GM12873 (cell line): ENCODE measurements around the gene FXYD4.
A peak's percentile ranks its signal among the peaks of the same experiment; 100 is the strongest.

Source experiments
- TF ChIP-seq, protein P1 (sequence below): IDR thresholded peaks from 2 replicates; pipeline ENCODE4 v1.5.1; 2012; ENCODE audit warnings: low read depth, mild to moderate bottlenecking, moderate library complexity, low read length, control low read depth; ENCODE audit not compliant: insufficient read depth; ENCODE audit errors: missing control alignments

The FXYD4 gene

GRCh38 chr10:43409385-43410109 is 38.1 kb downstream of the FXYD4 start:
- TF ChIP-seq, protein P1, sequence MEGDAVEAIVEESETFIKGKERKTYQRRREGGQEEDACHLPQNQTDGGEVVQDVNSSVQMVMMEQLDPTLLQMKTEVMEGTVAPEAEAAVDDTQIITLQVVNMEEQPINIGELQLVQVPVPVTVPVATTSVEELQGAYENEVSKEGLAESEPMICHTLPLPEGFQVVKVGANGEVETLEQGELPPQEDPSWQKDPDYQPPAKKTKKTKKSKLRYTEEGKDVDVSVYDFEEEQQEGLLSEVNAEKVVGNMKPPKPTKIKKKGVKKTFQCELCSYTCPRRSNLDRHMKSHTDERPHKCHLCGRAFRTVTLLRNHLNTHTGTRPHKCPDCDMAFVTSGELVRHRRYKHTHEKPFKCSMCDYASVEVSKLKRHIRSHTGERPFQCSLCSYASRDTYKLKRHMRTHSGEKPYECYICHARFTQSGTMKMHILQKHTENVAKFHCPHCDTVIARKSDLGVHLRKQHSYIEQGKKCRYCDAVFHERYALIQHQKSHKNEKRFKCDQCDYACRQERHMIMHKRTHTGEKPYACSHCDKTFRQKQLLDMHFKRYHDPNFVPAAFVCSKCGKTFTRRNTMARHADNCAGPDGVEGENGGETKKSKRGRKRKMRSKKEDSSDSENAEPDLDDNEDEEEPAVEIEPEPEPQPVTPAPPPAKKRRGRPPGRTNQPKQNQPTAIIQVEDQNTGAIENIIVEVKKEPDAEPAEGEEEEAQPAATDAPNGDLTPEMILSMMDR: no peak

GRCh38 chr10:43410345-43410744 is 38.9 kb downstream of the FXYD4 start:
- TF ChIP-seq, protein P1: no peak

DNA sequence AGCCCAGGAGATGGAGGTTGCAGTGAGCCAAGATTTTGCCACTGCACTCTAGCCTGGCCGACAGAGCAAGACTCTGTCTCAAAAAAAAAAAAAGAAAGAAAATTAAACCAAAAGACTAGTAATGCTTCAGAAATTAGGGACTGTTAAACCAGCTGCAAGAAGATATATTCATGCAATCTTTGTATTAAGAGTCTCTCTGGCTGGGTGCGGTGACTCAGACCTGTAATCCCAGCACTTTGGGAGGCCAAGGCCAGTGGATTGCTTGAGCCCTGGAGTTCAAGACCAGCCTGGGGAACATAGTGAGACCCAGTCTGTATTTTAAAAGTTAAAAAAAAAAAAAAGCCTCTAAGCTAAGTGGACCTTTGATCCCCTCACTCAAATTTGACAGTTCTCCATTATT is 40.1 kb downstream of the FXYD4 start:
- TF ChIP-seq, protein P1: no peak

- TF ChIP-seq, protein P1: no peak
Observed at GRCh38 chr10:43415544-43415943, 44.1 kb downstream of the FXYD4 start.

DNA sequence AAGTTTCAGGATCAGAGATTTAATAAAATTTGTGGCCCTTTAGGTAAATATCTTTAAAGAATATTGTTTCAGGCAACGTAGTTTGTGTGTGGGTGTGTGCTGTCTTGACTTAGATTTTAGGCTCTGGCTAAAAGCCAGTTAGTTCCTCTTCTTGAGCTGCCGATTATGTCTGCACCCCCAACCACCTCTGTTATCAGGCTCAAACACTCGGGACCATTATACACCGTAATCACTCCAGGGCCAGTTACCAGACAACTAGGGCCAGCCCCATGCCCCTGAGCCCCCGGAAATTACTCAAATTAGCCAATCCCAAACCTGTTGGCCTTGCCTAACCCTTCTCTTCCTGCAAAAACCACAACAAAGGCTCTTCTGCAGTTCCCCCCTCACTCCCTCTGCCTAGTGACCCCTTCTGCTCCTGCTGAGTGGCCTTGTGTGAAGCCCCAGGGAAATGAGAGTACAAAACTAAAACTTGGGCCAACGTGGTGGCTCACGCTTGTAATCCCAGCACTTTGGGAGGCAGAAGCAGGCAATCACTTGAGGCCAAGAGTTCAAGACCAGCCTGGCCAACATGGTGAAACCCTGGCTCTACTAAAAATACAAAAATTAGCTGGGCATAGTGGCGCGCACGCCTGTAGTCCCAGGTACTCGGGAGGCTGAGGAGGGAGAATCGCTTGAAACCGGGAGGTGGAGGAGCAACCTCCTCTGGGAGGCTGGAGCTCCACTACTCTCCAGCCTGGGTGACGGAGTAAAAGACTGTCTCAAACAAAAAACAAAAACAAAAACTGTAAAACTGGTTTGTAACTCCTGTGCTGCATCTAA is 46.7 kb downstream of the FXYD4 start:
- TF ChIP-seq, protein P1: no peak

DNA sequence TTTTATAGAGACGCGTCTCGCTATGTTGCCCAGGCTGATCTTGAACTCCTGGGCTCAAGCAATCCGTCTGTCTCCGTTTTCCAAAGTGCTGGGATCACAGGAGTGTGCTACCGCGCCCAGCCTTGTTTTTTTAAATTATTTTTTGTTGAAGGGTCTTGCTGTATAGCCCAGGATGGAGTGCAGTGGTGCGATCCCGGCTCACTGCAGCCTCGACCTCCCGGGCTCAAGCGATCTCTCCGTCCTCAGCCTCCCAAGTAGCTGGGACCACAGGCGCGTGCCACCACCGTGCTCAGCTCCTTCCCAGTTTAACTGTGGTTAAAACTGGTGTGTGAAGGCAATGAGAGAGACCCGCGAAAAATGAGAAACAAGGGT is 48.5 kb downstream of the FXYD4 start:
- TF ChIP-seq, protein P1: no peak

- TF ChIP-seq, protein P1: peak; percentile 27
Observed at GRCh38 chr10:43420369-43421200, 49.1 kb downstream of the FXYD4 start.
